ENCODE measurements around the gene NCAPG2. TPM values are rescaled to one million over a fixed set of nuclear protein-coding genes. Genes with fewer than 3 reads are reported as not detected.

NCAPG2 gene
- total RNA-seq, 1 experiment from 2014 or later, result 41.1 TPM

- H3K4me3 ChIP-seq (ENCODE audit: insufficient read depth, low read depth, low read length), result no peak overlapping the region
- H3K27me3 ChIP-seq (ENCODE audit: control insufficient read depth, insufficient read depth, low read length), result no peaks in the 10 kb centered on the region
- no peak for DNase-seq
- H3K36me3 ChIP-seq (replicated peaks; ENCODE audit: control insufficient read depth, insufficient read depth, low read length), result peaks cover 20% of the 10 kb centered on the region
These were observed 47.3 kb downstream of the NCAPG2 start for GRCh38 chr7:158657189-158657746.

GRCh38 chr7:158655931-158656441 lies 48.6 kb downstream of the NCAPG2 start:
- DNase-seq, result no peak
- Histone ChIP-seq H3K4me3 (ENCODE audit: insufficient read depth, low read depth, low read length) (no peak overlapping the region), H3K36me3 (replicated peaks; ENCODE audit: control insufficient read depth, insufficient read depth, low read length) (peaks cover 26% of the 10 kb centered on the region), H3K27me3 (ENCODE audit: control insufficient read depth, insufficient read depth, low read length) (no peaks in the 10 kb centered on the region)

- peak; percentile 54 for DNase-seq
- H3K4me3 ChIP-seq (ENCODE audit: insufficient read depth, low read depth, low read length), result no peak overlapping the region
- no peaks in the 10 kb centered on the region for H3K27me3 ChIP-seq (ENCODE audit: control insufficient read depth, insufficient read depth, low read length)
- peaks cover 28% of the 10 kb centered on the region for H3K36me3 ChIP-seq (replicated peaks; ENCODE audit: control insufficient read depth, insufficient read depth, low read length)
These were observed 49.1 kb downstream of the NCAPG2 start for GRCh38 chr7:158655507-158655906.

- Histone ChIP-seq H3K4me3 (ENCODE audit: insufficient read depth, low read depth, low read length) (no peak overlapping the region), H3K27me3 (ENCODE audit: control insufficient read depth, insufficient read depth, low read length) (no peaks in the 10 kb centered on the region), H3K36me3 (replicated peaks; ENCODE audit: control insufficient read depth, insufficient read depth, low read length) (peaks cover 33% of the 10 kb centered on the region)
- DNase-seq, result no peak
These were observed 52.5 kb downstream of the NCAPG2 start for GRCh38 chr7:158651968-158652565.

GRCh38 chr7:158650821-158651225 lies 53.8 kb downstream of the NCAPG2 start:
- H3K27me3 ChIP-seq (ENCODE audit: control insufficient read depth, insufficient read depth, low read length), result no peaks in the 10 kb centered on the region
- H3K4me3 ChIP-seq (ENCODE audit: insufficient read depth, low read depth, low read length), result no peak overlapping the region
- peaks cover 27% of the 10 kb centered on the region for H3K36me3 ChIP-seq (replicated peaks; ENCODE audit: control insufficient read depth, insufficient read depth, low read length)
- no peak for DNase-seq

GRCh38 chr7:158649279-158649678 lies 55.3 kb downstream of the NCAPG2 start:
- Histone ChIP-seq H3K36me3 (replicated peaks; ENCODE audit: control insufficient read depth, insufficient read depth, low read length) (peaks cover 27% of the 10 kb centered on the region), H3K27me3 (ENCODE audit: control insufficient read depth, insufficient read depth, low read length) (no peaks in the 10 kb centered on the region), H3K4me3 (ENCODE audit: insufficient read depth, low read depth, low read length) (no peak overlapping the region)
- no peak for DNase-seq

- H3K27me3 ChIP-seq (ENCODE audit: control insufficient read depth, insufficient read depth, low read length), result no peaks in the 10 kb centered on the region
- H3K4me3 ChIP-seq (ENCODE audit: insufficient read depth, low read depth, low read length), result no peak overlapping the region
- DNase-seq, result no peak
- H3K36me3 ChIP-seq (replicated peaks; ENCODE audit: control insufficient read depth, insufficient read depth, low read length), result peaks cover 27% of the 10 kb centered on the region
These were observed 55.8 kb downstream of the NCAPG2 start for GRCh38 chr7:158648787-158649186.

- no peak overlapping the region for H3K4me3 ChIP-seq (ENCODE audit: insufficient read depth, low read depth, low read length)
- DNase-seq, result no peak
- peaks cover 29% of the 10 kb centered on the region for H3K36me3 ChIP-seq (replicated peaks; ENCODE audit: control insufficient read depth, insufficient read depth, low read length)
- H3K27me3 ChIP-seq (ENCODE audit: control insufficient read depth, insufficient read depth, low read length), result no peaks in the 10 kb centered on the region
These were observed 56.4 kb downstream of the NCAPG2 start for GRCh38 chr7:158648168-158648567.

GRCh38 chr7:158647475-158647792 lies 57.2 kb downstream of the NCAPG2 start:
- DNase-seq, result no peak
- Histone ChIP-seq H3K27me3 (ENCODE audit: control insufficient read depth, insufficient read depth, low read length) (no peaks in the 10 kb centered on the region), H3K4me3 (ENCODE audit: insufficient read depth, low read depth, low read length) (no peak overlapping the region), H3K36me3 (replicated peaks; ENCODE audit: control insufficient read depth, insufficient read depth, low read length) (peaks cover 29% of the 10 kb centered on the region)

GRCh38 chr7:158646766-158647474 lies 57.7 kb downstream of the NCAPG2 start:
- Histone ChIP-seq H3K36me3 (replicated peaks; ENCODE audit: control insufficient read depth, insufficient read depth, low read length) (peaks cover 27% of the 10 kb centered on the region), H3K27me3 (ENCODE audit: control insufficient read depth, insufficient read depth, low read length) (no peaks in the 10 kb centered on the region), H3K4me3 (ENCODE audit: insufficient read depth, low read depth, low read length) (no peak overlapping the region)
- peak; percentile 67 for DNase-seq

GRCh38 chr7:158645842-158646241 lies 58.8 kb downstream of the NCAPG2 start:
- peaks cover 22% of the 10 kb centered on the region for H3K36me3 ChIP-seq (replicated peaks; ENCODE audit: control insufficient read depth, insufficient read depth, low read length)
- H3K27me3 ChIP-seq (ENCODE audit: control insufficient read depth, insufficient read depth, low read length), result no peaks in the 10 kb centered on the region
- no peak for DNase-seq
- no peak overlapping the region for H3K4me3 ChIP-seq (ENCODE audit: insufficient read depth, low read depth, low read length)

GRCh38 chr7:158642149-158642548 lies 62.5 kb downstream of the NCAPG2 start:
- Histone ChIP-seq H3K27me3 (ENCODE audit: control insufficient read depth, insufficient read depth, low read length) (no peaks in the 10 kb centered on the region), H3K36me3 (replicated peaks; ENCODE audit: control insufficient read depth, insufficient read depth, low read length) (peaks cover 18% of the 10 kb centered on the region), H3K4me3 (ENCODE audit: insufficient read depth, low read depth, low read length) (no peak overlapping the region)
- DNase-seq, result no peak

GRCh38 chr7:158638001-158638400 lies 66.6 kb downstream of the NCAPG2 start:
- H3K27me3 ChIP-seq (ENCODE audit: control insufficient read depth, insufficient read depth, low read length), result no peaks in the 10 kb centered on the region
- DNase-seq, result no peak
- H3K4me3 ChIP-seq (ENCODE audit: insufficient read depth, low read depth, low read length), result no peak overlapping the region
- H3K36me3 ChIP-seq (replicated peaks; ENCODE audit: control insufficient read depth, insufficient read depth, low read length), result peaks cover 5% of the 10 kb centered on the region; the same call in 1 of the 2 replicates

- Histone ChIP-seq H3K4me3 (ENCODE audit: insufficient read depth, low read depth, low read length) (no peak overlapping the region), H3K27me3 (ENCODE audit: control insufficient read depth, insufficient read depth, low read length) (no peaks in the 10 kb centered on the region), H3K36me3 (replicated peaks; ENCODE audit: control insufficient read depth, insufficient read depth, low read length) (peaks cover 5% of the 10 kb centered on the region)
- no peak for DNase-seq
These were observed 71.3 kb downstream of the NCAPG2 start for GRCh38 chr7:158633055-158633956.
